CD4-positive, alpha-beta T cell treated with Interleukin-15 for 1 hour (primary cell): ENCODE results near the gene LIG3.
"Not testable (repeated sequence)": the region's sequence is repeated elsewhere in the genome, so short reads cannot be mapped to it uniquely, and the experiment has no call there.

Source experiments
- DNase-seq: peaks from one replicate; pipeline ENCODE4 v3.0.0-alpha.2; 2020

Gene LIG3

GRCh38 chr17:34980353-34980680 is at the start of gene LIG3:
Gene LIG3, plus strand, starts transcription at chr17:34980512. Its CDS starts 2,494 bp downstream, at chr17:34983006.
- DNase-seq = peak; percentile 92

GRCh38 chr17:34950780-34951179 is 29.5 kb upstream of the LIG3 start:
- DNase-seq = not testable (repeated sequence)

DNA sequence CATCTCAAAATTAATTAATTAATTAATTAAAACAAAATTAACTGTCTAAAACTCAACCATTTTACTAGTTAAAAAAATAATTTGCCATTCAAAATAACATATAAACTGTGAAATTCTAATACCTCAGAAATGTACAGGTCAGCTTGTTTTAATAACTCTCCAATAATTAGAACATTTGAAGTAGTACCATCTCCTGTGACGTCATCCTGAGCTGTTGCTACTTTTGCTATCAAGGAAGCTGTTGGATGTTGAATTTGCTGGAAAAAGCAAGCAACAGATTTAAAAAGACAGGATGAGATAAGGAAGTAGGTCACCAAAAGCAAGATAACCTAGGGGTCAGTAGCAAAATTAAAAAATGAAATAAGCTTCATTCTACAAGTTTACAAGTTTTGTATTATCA is 21.9 kb upstream of the LIG3 start:
- no peak for DNase-seq

GRCh38 chr17:34961093-34961911 is 19.0 kb upstream of the LIG3 start, which contains the start of the genes CCT6B and ZNF830:
Gene CCT6B, minus strand, starts transcription at chr17:34961460. Its CDS starts 67 bp downstream, at chr17:34961393.
Gene ZNF830, plus strand, starts transcription at chr17:34961540. Its CDS starts 27 bp downstream, at chr17:34961567.
- peak; percentile 92 for DNase-seq

DNA sequence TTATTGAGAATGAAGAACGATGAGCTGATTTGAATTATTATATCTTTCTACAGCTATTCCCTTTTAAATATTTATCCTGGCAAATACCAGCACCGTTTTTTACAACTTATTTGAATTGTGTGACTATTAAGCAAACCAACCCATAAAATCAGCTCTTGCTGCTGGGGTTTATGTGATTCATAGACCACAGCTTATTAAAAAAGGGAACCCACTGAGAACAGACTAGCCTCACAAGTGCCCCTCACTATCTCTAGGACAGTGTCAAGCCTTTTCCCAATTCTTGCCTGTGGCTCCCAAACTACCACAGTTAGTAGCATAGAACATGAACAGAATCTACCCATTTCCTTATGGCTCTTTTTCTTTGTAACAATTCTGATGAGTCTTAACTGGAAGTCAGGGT is 6.1 kb upstream of the LIG3 start:
- no peak for DNase-seq

DNA sequence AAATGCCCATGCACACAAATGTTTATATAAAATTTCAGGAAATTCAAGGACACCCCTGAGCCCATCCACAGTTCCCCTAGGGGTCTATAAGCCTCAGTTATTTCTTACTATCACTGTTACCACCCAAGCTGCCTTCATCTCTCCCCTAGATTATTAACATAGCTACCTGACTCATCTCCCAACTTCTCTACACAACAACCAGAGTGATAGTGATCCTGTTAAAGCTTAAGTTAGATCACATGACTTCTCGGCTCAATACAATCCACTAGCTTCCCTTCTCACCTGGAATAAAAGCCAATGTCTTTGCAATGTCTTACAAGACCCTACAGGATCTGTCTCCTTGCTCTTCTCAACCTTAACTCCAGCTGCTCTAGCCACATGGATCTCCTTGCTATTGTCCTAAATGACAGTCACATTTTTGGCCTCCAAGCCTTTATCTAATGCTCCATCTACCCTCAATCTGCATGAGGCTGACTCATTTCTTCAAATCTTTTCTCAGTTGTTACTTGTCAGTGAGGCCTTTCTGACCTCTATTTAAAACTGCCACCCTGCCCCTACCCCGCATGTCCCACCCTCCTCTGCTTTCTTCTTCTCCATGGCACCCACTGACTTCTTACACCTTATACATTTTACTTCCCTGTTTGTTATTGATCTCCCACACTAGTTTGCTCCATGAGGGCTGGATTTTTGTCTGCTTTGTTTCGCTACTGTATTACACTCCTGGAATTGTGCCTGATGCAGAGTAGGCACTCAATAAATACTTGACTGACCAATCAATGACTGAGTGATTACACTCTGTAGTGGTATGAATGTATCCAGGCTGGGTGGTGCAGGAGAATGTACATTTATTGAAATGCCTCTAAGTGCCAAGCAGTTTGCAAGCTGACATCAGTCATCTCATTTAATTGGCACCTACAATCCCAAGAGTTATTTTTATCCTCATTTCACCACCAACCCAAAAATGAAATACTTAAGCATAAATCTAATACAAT is 5.2 kb upstream of the LIG3 start:
- DNase-seq = no peak

- DNase-seq = no peak
Measured at GRCh38 chr17:34979153-34979552, 1.2 kb upstream of the LIG3 start.

DNA sequence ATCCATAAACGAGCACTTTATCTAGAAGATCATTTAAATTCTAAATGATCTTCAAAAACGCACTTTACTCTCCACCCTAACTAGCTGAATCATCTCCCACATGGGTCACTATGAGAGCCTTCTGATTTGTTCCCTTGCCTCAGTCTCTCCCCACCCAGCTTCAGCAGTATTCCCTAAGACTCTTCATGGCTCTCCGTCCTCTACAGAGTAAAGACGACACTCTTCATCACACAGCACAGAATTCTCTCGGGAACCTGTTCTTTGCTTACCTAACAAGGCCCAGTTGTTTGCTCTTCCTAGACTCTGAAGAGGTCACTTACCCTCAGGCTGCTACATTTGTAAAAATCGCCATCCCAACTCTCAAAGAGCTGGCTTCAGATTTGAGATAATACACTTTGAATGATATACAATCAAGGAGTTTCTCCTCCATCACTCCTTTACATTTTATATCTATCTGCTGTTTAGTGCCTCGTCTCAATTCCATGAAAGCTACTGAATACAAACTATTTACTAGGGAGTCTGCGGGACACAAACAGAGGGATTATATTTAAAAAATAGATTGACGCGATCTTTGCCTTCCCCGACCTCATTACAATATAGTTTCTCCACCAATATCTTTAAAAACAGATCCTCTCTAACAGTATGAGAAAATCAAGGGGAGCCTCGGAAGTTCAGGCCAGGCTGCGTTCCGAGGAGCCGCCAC is 511 bp upstream of the LIG3 start:
- no peak for DNase-seq

- DNase-seq = peak; percentile 74
Measured at GRCh38 chr17:34980681-34981537, 597 bp downstream of the LIG3 start.

- DNase-seq = no peak
Measured at GRCh38 chr17:34981538-34982241, 1.4 kb downstream of the LIG3 start.

- DNase-seq = no peak
Measured at GRCh38 chr17:34987232-34987631, 6.9 kb downstream of the LIG3 start.

GRCh38 chr17:34988644-34989043 is 8.3 kb downstream of the LIG3 start:
- DNase-seq = no peak

DNA sequence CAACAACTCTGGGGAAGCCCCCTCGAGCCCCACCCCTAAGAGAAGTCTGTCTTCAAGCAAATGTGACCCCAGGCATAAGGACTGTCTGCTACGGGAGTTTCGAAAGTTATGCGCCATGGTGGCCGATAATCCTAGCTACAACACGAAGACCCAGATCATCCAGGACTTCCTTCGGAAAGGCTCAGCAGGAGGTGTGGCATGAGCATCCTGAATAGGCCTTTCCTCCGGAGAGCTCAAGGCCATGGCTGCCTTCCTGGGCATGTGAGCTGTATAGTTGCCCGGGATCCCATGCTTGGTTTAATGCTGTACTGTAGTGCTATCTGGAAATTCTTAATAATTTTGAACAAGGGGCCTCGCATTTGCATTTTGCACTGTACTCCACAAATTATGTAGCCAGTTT is 9.2 kb downstream of the LIG3 start:
- DNase-seq = no peak

DNA sequence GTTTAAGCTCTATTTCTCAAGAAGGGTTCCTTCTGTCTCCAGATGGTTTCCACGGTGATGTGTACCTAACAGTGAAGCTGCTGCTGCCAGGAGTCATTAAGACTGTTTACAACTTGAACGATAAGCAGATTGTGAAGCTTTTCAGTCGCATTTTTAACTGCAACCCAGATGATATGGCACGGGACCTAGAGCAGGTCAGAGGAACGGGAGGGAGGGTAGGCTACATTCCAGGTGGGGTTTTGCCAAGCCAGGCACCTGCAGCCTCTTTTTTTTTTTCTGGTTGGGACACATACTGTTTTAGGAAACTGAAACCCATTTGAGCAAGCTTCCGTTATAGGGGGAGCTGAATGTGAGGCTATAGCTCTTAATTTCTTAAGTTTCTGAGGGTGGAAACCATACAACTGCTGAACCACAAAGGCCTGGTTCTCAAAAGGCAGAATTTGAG is 10.6 kb downstream of the LIG3 start:
- DNase-seq = no peak

DNA sequence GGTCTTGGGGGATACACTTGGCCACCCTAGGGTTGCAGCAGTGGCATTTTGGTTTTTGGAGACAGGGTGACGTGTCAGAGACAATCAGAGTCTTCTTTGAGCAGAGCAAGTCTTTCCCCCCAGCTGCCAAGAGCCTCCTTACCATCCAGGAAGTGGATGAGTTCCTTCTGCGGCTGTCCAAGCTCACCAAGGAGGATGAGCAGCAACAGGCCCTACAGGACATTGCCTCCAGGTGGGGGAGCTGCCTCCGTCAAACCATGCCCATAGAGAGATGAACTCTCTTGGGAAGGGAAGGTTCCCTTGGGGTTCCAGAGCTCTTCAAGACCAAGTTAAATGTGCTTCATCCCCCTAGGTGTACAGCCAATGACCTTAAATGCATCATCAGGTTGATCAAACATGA is 11.3 kb downstream of the LIG3 start:
- DNase-seq = no peak

DNA sequence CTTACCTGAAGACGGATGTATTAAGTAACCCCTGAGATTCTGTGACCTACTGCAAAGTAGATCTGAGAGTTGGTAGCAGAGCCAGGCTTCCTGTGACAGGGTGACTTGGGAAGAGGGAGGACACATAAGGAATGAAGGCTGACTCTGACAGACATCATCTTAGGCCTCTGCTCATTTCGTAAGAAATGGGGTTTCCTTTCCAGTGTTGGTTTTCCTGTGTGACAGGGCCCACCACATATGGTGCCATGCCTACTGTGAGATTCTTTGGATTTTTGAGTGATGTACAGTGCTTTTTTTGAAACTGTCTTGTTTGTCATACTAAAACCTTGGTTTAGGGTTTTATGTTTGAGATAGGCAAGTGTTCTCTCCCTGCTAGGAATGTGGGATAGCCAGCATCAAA is 12.7 kb downstream of the LIG3 start:
- no peak for DNase-seq

GRCh38 chr17:34996422-34997285 is 16.3 kb downstream of the LIG3 start:
- DNase-seq = no peak

DNA sequence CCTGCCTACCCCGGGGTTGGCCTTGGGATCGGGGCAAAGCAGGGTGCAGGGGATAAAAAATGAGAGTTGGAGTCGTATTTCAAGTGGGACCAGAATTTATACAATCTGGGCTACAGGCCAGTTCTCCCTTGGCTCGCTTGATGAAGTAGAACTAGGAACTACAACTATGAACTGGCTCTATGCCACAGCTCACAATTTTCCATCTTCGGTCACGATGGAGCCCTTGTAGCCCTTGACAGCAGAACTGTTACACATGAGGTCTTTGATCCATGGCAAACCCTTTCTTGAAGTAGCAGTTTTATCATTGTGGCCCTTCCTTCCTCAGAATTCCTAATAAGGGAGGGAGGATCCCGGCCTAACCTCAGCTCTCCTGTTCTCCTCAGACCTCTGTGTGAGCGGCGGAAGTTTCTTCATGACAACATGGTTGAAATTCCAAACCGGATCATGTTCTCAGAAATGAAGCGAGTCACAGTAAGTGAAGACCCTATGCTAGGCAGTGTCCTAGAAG is 17.1 kb downstream of the LIG3 start:
- no peak for DNase-seq

DNA sequence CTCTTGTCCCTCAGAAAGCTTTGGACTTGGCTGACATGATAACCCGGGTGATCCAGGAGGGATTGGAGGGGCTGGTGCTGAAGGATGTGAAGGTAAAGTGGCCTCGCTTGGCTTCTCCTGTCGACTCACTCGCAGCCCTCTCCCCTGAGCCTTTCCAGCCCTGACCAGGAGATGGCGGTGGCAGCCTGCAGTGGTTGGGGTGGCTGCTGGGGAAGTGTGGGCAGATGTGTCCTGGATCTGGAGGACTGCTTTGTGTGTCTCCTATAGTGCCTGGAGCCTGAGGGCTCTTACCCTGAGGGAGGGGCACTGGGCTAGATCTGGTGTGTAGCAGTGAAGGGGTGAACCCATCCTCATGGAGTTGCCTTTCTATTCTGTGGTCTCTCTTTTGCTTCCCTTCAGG is 17.9 kb downstream of the LIG3 start:
- peak; percentile 82 for DNase-seq

DNA sequence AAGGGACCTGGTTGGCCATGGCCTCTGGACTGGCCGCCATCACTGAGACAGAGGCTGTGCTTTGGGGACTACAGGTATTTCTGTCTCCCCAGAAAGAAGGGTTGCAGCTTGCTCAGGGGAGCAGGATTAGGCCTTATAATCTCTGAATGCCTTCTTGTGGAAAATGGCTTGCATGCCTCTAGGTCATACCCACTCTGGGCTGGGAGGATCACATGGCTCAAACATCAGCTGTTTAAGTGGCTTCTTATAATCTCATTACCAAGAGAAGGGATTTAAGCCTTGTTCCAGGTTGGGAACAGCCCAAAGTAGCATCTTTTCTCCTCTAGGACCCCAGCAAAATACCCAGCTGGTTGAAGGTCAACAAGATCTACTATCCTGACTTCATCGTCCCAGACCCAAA is 19.1 kb downstream of the LIG3 start:
- DNase-seq = no peak
